Loucy (cell line): ENCODE measurements around the gene SAMD9.

ENCODE experiments used
- H2AFZ ChIP-seq: fragments of 200-600 bp; sonication (generic); 2 replicates; pipeline ENCODE4 v1.6.0; 2016; ENCODE audit warnings: antibody characterized with exemption, mild to moderate bottlenecking, low read length, moderate library complexity
- H3F3A ChIP-seq: fragments of 200-600 bp; 2 replicates; pipeline ENCODE4 v1.6.0; 2016; ENCODE audit warnings: antibody characterized with exemption, low read depth, mild to moderate bottlenecking
- H3K27me3 ChIP-seq: fragments of 200-600 bp; sonication (generic); 2 replicates; pipeline ENCODE4 v1.6.1; 2014; ENCODE audit warnings: low read length, mild to moderate bottlenecking; ENCODE audit not compliant: insufficient read depth, poor library complexity, severe bottlenecking
- H3K36me3 ChIP-seq: fragments of 200-600 bp; sonication (generic); 2 replicates; pipeline ENCODE4 v1.6.1; 2016; ENCODE audit warnings: low read length; ENCODE audit not compliant: insufficient read depth
- H3K4me1 ChIP-seq: fragments of 200-600 bp; sonication (generic); 2 replicates; pipeline ENCODE4 v1.5.1; 2014; ENCODE audit warnings: low read length, mild to moderate bottlenecking; ENCODE audit not compliant: insufficient read depth, poor library complexity, severe bottlenecking
- H3K4me2 ChIP-seq: fragments of 200-600 bp; sonication (generic); 2 replicates; pipeline ENCODE4 v1.6.0; 2014; ENCODE audit warnings: antibody characterized with exemption, low read length, low read depth, mild to moderate bottlenecking; ENCODE audit not compliant: poor library complexity, severe bottlenecking
- H3K4me3 ChIP-seq: fragments of 200-600 bp; sonication (generic); 2 replicates; pipeline ENCODE4 v1.5.1; 2014; ENCODE audit warnings: low read length, mild to moderate bottlenecking, mixed read lengths; ENCODE audit not compliant: poor library complexity, severe bottlenecking
- H3K79me2 ChIP-seq: fragments of 200-600 bp; sonication (generic); 2 replicates; pipeline ENCODE4 v1.6.1; 2014; ENCODE audit warnings: low read length; ENCODE audit not compliant: insufficient read depth
- H3K9ac ChIP-seq: fragments of 200-600 bp; sonication (generic); 2 replicates; pipeline ENCODE4 v1.6.0; 2014; ENCODE audit warnings: mild to moderate bottlenecking, low read depth, low read length, moderate library complexity; ENCODE audit not compliant: poor library complexity, severe bottlenecking
- H3K9me2 ChIP-seq: fragments of 200-600 bp; sonication (generic); replicated peaks from 2 replicates; pipeline ENCODE4 v1.6.1; 2016; ENCODE audit warnings: low read depth, low read length, mixed read lengths
- H3K9me3 ChIP-seq: fragments of 200-600 bp; sonication (generic); 2 replicates; pipeline ENCODE4 v1.6.1; 2014; ENCODE audit warnings: mild to moderate bottlenecking, antibody characterized with exemption, low read length, low read depth; ENCODE audit not compliant: insufficient read depth
- H4K20me1 ChIP-seq: fragments of 200-600 bp; sonication (generic); 2 replicates; pipeline ENCODE4 v1.6.0; 2014; ENCODE audit warnings: antibody characterized with exemption, low read length, mild to moderate bottlenecking; ENCODE audit not compliant: insufficient read depth, poor library complexity, severe bottlenecking
- CTCF ChIP-seq: fragments of 200-600 bp; sonication (generic); conservative IDR thresholded peaks from 2 replicates; pipeline ENCODE4 v1.5.1; 2014; ENCODE audit warnings: mild to moderate bottlenecking, antibody characterized with exemption, low read length
- EZH2phosphoT487 ChIP-seq: fragments of 200-600 bp; IDR thresholded peaks from 2 replicates; pipeline ENCODE4 v1.6.1; 2018; ENCODE audit warnings: antibody characterized with exemption, mild to moderate bottlenecking, moderate library complexity, borderline replicate concordance

The SAMD9 gene

GRCh38 chr7:93120592-93121549 is 3.1 kb upstream of the SAMD9 start:
- H3K4me3 ChIP-seq: no peak overlapping the region
- H4K20me1 ChIP-seq: no peaks in the 10 kb centered on the region
- H3K9me2 ChIP-seq: no peaks in the 10 kb centered on the region
- no peak for TF ChIP-seq EZH2phosphoT487
- no peak for TF ChIP-seq CTCF
- peaks cover 15% of the 10 kb centered on the region for H3K79me2 ChIP-seq
- peaks cover 4% of the 10 kb centered on the region for H3K27me3 ChIP-seq
- no peak overlapping the region for H3K4me2 ChIP-seq
- no peaks in the 10 kb centered on the region for H3K9me3 ChIP-seq
- H2AFZ ChIP-seq: no peak overlapping the region
- H3K36me3 ChIP-seq: no peaks in the 10 kb centered on the region
- peaks cover 21% of the 10 kb centered on the region for H3K4me1 ChIP-seq
- no peak overlapping the region for H3K9ac ChIP-seq
- H3F3A ChIP-seq: no peaks in the 10 kb centered on the region

- Histone ChIP-seq H3K4me3 (no peak overlapping the region), H3K27me3 (peaks cover 4% of the 10 kb centered on the region), H3K36me3 (no peaks in the 10 kb centered on the region), H3K9me2 (no peaks in the 10 kb centered on the region), H3K9ac (no peak overlapping the region), H3K4me1 (peaks cover 33% of the 10 kb centered on the region), H2AFZ (no peak overlapping the region), H3K9me3 (no peaks in the 10 kb centered on the region), H3F3A (no peaks in the 10 kb centered on the region), H4K20me1 (no peaks in the 10 kb centered on the region), H3K4me2 (no peak overlapping the region), H3K79me2 (peaks cover 22% of the 10 kb centered on the region)
- TF ChIP-seq CTCF (no peak), EZH2phosphoT487 (no peak)
Measured at GRCh38 chr7:93119191-93119905, 1.6 kb upstream of the SAMD9 start.

GRCh38 chr7:93117327-93117726 is 452 bp downstream of the SAMD9 start:
- no peaks in the 10 kb centered on the region for H3F3A ChIP-seq
- H3K9me3 ChIP-seq: no peaks in the 10 kb centered on the region
- H3K4me2 ChIP-seq: peak overlapping the region; percentile 90
- peak overlapping the region; percentile 83 for H3K4me3 ChIP-seq
- H3K9me2 ChIP-seq: no peaks in the 10 kb centered on the region
- H3K79me2 ChIP-seq: peaks cover 22% of the 10 kb centered on the region
- no peaks in the 10 kb centered on the region for H3K27me3 ChIP-seq
- H3K4me1 ChIP-seq: peaks cover 33% of the 10 kb centered on the region
- no peaks in the 10 kb centered on the region for H3K36me3 ChIP-seq
- TF ChIP-seq CTCF (no peak), EZH2phosphoT487 (no peak)
- peak overlapping the region; percentile 84 for H2AFZ ChIP-seq
- peak overlapping the region; percentile 70 for H3K9ac ChIP-seq
- H4K20me1 ChIP-seq: no peaks in the 10 kb centered on the region
